Measurements from ENCODE around the gene FAM120A. TPM values are rescaled to one million over a fixed set of nuclear protein-coding genes. Genes with fewer than 3 reads are reported as not detected.

Gene FAM120A
- total RNA-seq, 4 donors from 2014 or later = 72.3 to 106 (median 76.1) TPM

GRCh38 chr9:93416530-93417235, 34.8 kb upstream of the FAM120A start:
- peaks cover 0 to 38% (median 4%) of the 10 kb centered on the region in 4 donors for H3K9me3 ChIP-seq
- H3K27me3 ChIP-seq = no peaks in the 10 kb centered on the region
- DNase-seq (ENCODE audit: low spot score in 2 of 2) = no peak
- H3K4me1 ChIP-seq = no peaks in the 10 kb centered on the region
- H3K4me3 ChIP-seq = no peak overlapping the region
- no peaks in the 10 kb centered on the region for H3K36me3 ChIP-seq
- no peak overlapping the region for H3K27ac ChIP-seq
- TF ChIP-seq POLR2A (IDR thresholded peaks at IDR 0.05) (no peak), EP300 (IDR thresholded peaks at IDR 0.05) (no peak), CTCF (IDR thresholded peaks at IDR 0.05) (no peak)
- WGBS, 2 donors = 83 to 100% methylated on average over 1 to 7 of the region's 8 CpGs

- Histone ChIP-seq H3K4me3 (no peak overlapping the region), H3K27ac (no peak overlapping the region), H3K4me1 (no peaks in the 10 kb centered on the region), H3K27me3 (no peaks in the 10 kb centered on the region), H3K36me3 (no peaks in the 10 kb centered on the region), H3K9me3 (peaks cover 0 to 38% (median 4%) of the 10 kb centered on the region in 4 donors)
- whole genome bisulfite sequencing, 2 donors = 97 to 100% methylated on average over 1 of the region's 1 CpG
- TF ChIP-seq CTCF (IDR thresholded peaks at IDR 0.05) (no peak), POLR2A (IDR thresholded peaks at IDR 0.05) (no peak), EP300 (IDR thresholded peaks at IDR 0.05) (no peak)
- DNase-seq (ENCODE audit: low spot score in 2 of 2) = no peak
Measured at GRCh38 chr9:93417538-93417937, 33.9 kb upstream of the FAM120A start.

- Histone ChIP-seq H3K36me3 (no peaks in the 10 kb centered on the region), H3K27me3 (no peaks in the 10 kb centered on the region), H3K27ac (no peak overlapping the region), H3K4me3 (no peak overlapping the region), H3K9me3 (peaks cover 0 to 38% (median 4%) of the 10 kb centered on the region in 4 donors), H3K4me1 (no peaks in the 10 kb centered on the region)
- DNase-seq (ENCODE audit: low spot score in 2 of 2) = no peak
- WGBS, 2 donors = 90 to 94% methylated on average over 1 of the region's 1 CpG
- no peak for TF ChIP-seq EP300 (IDR thresholded peaks at IDR 0.05)
Measured at GRCh38 chr9:93419023-93419422, 32.5 kb upstream of the FAM120A start.

GRCh38 chr9:93422977-93423616, 28.4 kb upstream of the FAM120A start:
- WGBS, 2 donors = 72 to 76% methylated on average over 10 of the region's 10 CpGs
- no peaks in the 10 kb centered on the region for H3K36me3 ChIP-seq
- H3K9me3 ChIP-seq = peaks cover 0 to 42% (median 8%) of the 10 kb centered on the region in 4 donors
- no peaks in the 10 kb centered on the region for H3K4me1 ChIP-seq
- H3K4me3 ChIP-seq = no peak overlapping the region
- no peak for DNase-seq (ENCODE audit: low spot score in 2 of 2)
- TF ChIP-seq CTCF (IDR thresholded peaks at IDR 0.05) (no peak), POLR2A (IDR thresholded peaks at IDR 0.05) (no peak), EP300 (IDR thresholded peaks at IDR 0.05) (no peak)
- H3K27me3 ChIP-seq = no peaks in the 10 kb centered on the region
- no peak overlapping the region for H3K27ac ChIP-seq

- no peak for DNase-seq (ENCODE audit: low spot score in 2 of 2)
- Histone ChIP-seq H3K36me3 (no peaks in the 10 kb centered on the region), H3K4me1 (no peaks in the 10 kb centered on the region), H3K4me3 (no peak overlapping the region), H3K27ac (no peak overlapping the region), H3K9me3 (peaks cover 0 to 20% (median 4%) of the 10 kb centered on the region in 4 donors), H3K27me3 (no peaks in the 10 kb centered on the region)
- 83% methylated on average over 5 of the region's 5 CpGs for WGBS, 2 donors
- TF ChIP-seq CTCF (IDR thresholded peaks at IDR 0.05) = no peak
- no peak for TF ChIP-seq POLR2A (IDR thresholded peaks at IDR 0.05)
- TF ChIP-seq EP300 (IDR thresholded peaks at IDR 0.05) = no peak
Measured at GRCh38 chr9:93427655-93428379, 23.7 kb upstream of the FAM120A start.
